HEK293T (cell line): ENCODE measurements around the gene SPC25.
A peak's percentile ranks its signal among the peaks of the same experiment; 100 is the strongest.

Source experiments
- CTCF ChIA-PET: fragments of 350-600 bp; formaldehyde crosslinking; extraction: SDS; loops from one replicate; lab custom pipeline; 2021; ENCODE audit warnings: antibody characterized with exemption, inconsistent platforms; lab: Yijun Ruan, JAX
- POLR2A ChIA-PET: fragments of 350-600 bp; formaldehyde crosslinking; extraction: SDS; loops from one replicate; lab custom pipeline; 2020; ENCODE audit warnings: antibody characterized with exemption, inconsistent platforms; lab: Yijun Ruan, JAX
- DNase-seq: peaks from one replicate; pipeline ENCODE4 v3.0.0; 2012; ENCODE audit warnings: mixed read lengths; ENCODE audit errors: extremely low spot score
- ARNT ChIP-seq: fragments of 450-650 bp; IDR thresholded peaks from 2 replicates; pipeline ENCODE4 v1.6.1; 2017; ENCODE audit warnings: mild to moderate bottlenecking
- BHLHE40 ChIP-seq: fragments of 450-650 bp; IDR thresholded peaks from 2 replicates; pipeline ENCODE4 v1.6.1; 2016; ENCODE audit warnings: mild to moderate bottlenecking, moderate library complexity, borderline replicate concordance
- CTBP1 ChIP-seq: fragments of 450-650 bp; IDR thresholded peaks from 2 replicates; pipeline ENCODE4 v1.6.1; 2016; ENCODE audit warnings: borderline replicate concordance
- ELF4 ChIP-seq: fragments of 450-650 bp; IDR thresholded peaks from 2 replicates; pipeline ENCODE4 v1.6.1; 2017; ENCODE audit warnings: antibody characterized with exemption
- FOXA1 ChIP-seq: fragments of 450-650 bp; IDR thresholded peaks from 2 replicates; pipeline ENCODE4 v1.6.1; 2016; ENCODE audit warnings: mild to moderate bottlenecking
- FOXK2 ChIP-seq: fragments of 450-650 bp; IDR thresholded peaks from 2 replicates; pipeline ENCODE4 v1.6.1; 2016; ENCODE audit warnings: mild to moderate bottlenecking
- FOXM1 ChIP-seq: fragments of 450-650 bp; IDR thresholded peaks from 2 replicates; pipeline ENCODE4 v1.6.1; 2017; ENCODE audit warnings: mild to moderate bottlenecking, borderline replicate concordance
- HDGF ChIP-seq: fragments of 450-650 bp; IDR thresholded peaks from 2 replicates; pipeline ENCODE4 v1.6.1; 2017; ENCODE audit warnings: antibody characterized with exemption, borderline replicate concordance
- L3MBTL2 ChIP-seq: fragments of 450-650 bp; conservative IDR thresholded peaks from 2 replicates; pipeline ENCODE4 v1.6.1; 2016; ENCODE audit warnings: mild to moderate bottlenecking
- LEF1 ChIP-seq: fragments of 450-650 bp; IDR thresholded peaks from 2 replicates; pipeline ENCODE4 v1.6.1; 2017; ENCODE audit warnings: mild to moderate bottlenecking, borderline replicate concordance
- NFRKB ChIP-seq: fragments of 450-650 bp; IDR thresholded peaks from 2 replicates; pipeline ENCODE4 v1.6.1; 2016; ENCODE audit warnings: mild to moderate bottlenecking, moderate library complexity
- SP1 ChIP-seq: fragments of 450-650 bp; IDR thresholded peaks from 2 replicates; pipeline ENCODE4 v1.6.1; 2017
- SUZ12 ChIP-seq: fragments of 450-650 bp; IDR thresholded peaks from 2 replicates; pipeline ENCODE4 v1.6.1; 2016; ENCODE audit warnings: mild to moderate bottlenecking
- TARDBP ChIP-seq: fragments of 450-650 bp; IDR thresholded peaks from 2 replicates; pipeline ENCODE4 v1.6.1; 2016
- ZNF384 ChIP-seq: fragments of 450-650 bp; IDR thresholded peaks from 2 replicates; pipeline ENCODE4 v1.6.1; 2016
- TF ChIP-seq, protein P1 (sequence below): fragments of 450-650 bp; IDR thresholded peaks from 2 replicates; pipeline ENCODE4 v1.6.1; 2016

SPC25 gene

DNA sequence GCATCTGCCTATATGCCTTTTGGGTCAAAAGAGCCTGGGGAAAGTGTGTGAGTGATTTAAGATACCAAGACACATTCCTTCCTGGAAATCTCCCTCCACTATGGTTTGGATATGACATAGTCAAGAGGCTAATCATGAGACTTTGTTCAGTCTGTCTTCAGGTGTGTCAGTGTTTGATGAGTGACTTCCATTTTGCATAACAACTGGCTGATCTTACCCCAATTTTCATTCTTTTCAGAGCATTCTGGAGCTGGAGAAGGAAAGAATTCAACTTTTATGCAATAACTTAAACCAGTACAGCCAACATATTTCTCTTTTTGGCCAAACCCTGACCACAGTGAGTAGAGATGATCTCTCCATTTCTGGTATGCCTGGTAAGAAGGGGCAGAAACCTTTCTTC lies 39.4 kb downstream of the SPC25 start:
- TF ChIP-seq FOXM1 = no peak
- no peak for TF ChIP-seq ELF4
- no peak for TF ChIP-seq SP1
- no peak for TF ChIP-seq ZNF384
- no peak for TF ChIP-seq BHLHE40
- no peak for TF ChIP-seq FOXA1
- TF ChIP-seq NFRKB = no peak
- no peak for TF ChIP-seq TARDBP
- ChIA-PET CTCF (no interaction called here), POLR2A (no interaction called here)
- no peak for DNase-seq

DNA sequence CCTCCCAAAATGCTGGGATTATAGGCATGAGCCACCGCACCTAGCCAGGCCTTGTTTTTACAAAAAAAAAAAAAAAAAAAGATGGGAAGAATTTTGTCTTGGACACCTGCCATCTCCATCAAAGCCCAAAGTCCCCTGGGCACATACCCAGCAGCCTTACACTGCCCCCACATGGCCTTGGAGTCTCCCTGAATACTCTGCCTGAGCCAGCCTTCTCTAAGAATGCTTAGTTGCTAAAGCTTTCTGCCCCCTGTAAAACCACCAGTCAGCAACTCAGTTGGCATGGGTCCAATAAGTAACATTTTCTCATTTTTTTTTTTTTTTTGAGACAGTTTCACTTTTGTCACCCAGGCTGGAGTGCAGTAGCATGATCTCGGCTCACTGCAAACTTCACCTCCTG lies 40.6 kb downstream of the SPC25 start:
- DNase-seq = peak; percentile 21
- ChIA-PET POLR2A (no interaction called here), CTCF (no interaction called here)
- TF ChIP-seq FOXM1 (no peak), FOXA1 (no peak), CTBP1 (no peak), L3MBTL2 (no peak), ELF4 (no peak), HDGF (no peak), TARDBP (no peak), FOXK2 (no peak)
- TF ChIP-seq, protein P1, sequence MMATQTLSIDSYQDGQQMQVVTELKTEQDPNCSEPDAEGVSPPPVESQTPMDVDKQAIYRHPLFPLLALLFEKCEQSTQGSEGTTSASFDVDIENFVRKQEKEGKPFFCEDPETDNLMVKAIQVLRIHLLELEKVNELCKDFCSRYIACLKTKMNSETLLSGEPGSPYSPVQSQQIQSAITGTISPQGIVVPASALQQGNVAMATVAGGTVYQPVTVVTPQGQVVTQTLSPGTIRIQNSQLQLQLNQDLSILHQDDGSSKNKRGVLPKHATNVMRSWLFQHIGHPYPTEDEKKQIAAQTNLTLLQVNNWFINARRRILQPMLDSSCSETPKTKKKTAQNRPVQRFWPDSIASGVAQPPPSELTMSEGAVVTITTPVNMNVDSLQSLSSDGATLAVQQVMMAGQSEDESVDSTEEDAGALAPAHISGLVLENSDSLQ = no peak

DNA sequence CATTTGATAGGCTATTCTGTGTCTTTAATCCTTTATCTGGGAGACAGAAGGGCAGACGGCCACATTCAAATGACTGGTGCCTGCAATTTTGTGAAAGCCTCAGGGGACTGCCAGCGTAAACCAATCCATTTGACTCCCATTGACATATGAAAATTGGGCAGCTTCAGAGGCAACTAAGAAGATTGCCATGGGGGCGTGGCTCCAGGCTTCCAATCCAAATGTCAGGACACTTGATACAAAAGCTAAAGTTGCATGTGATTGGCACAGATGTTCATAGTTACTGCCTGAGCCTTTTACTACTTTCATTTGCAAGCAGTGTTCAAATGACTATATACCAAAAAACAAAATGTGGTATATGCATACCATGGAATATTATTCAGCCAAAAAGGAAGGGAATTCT lies 42.0 kb downstream of the SPC25 start:
- DNase-seq = no peak
- CTCF ChIA-PET = no interaction called here
- TF ChIP-seq TARDBP = no peak
- TF ChIP-seq CTBP1 = no peak
- TF ChIP-seq L3MBTL2 = no peak
- no peak for TF ChIP-seq ZNF384
- TF ChIP-seq FOXK2 = no peak
- TF ChIP-seq, protein P1 = 0 out of 2 replicates have a peak, but pooled peaks have one; percentile 14
- POLR2A ChIA-PET = no interaction called here

DNA sequence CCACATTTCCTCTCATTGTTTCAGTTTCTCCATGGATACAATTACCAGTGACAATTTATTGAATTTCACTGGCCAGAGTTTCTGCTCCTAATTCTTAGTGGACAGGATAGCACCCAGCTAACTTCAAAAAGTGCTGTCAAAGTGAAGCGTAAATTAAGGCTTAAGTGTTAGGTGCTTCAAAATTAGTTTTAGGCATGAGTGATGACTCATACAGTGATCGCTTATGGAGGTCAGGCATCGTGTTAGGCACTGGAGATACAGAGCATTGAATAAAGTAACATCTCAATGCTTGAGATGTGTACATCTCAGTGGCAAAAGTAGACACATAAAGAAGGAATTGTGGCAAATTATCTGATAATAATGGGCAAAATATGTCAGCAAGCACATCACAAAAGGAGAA lies 47.0 kb downstream of the SPC25 start:
- DNase-seq = no peak
- ChIA-PET CTCF (no interaction called here), POLR2A (no interaction called here)

DNA sequence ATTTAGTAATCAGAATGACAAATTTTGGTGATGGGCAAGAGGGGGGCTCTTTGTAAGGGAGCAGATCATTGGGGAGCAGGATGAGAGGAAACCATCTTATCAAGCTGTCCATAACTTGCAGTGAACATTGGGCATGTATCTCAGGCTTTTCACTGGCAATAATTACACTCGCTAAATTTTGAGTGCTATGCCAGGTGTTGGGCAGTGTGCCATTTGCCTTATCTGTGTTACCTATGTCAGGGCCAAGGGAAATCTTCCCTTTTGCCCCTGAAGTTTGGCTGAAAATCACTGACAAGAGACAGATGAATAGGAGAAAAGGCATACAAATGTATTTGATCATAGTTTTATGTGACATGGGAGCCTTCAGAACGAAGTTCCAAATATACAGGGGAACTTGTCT lies 48.8 kb downstream of the SPC25 start:
- CTCF ChIA-PET = no interaction called here
- POLR2A ChIA-PET = no interaction called here
- TF ChIP-seq SUZ12 (no peak), FOXM1 (no peak), ELF4 (no peak), TARDBP (no peak), ZNF384 (no peak), CTBP1 (no peak), FOXK2 (no peak), HDGF (no peak), BHLHE40 (no peak), LEF1 (no peak), L3MBTL2 (no peak), NFRKB (no peak), ARNT (no peak), FOXA1 (no peak), SP1 (no peak)
- TF ChIP-seq, protein P1 = no peak
- no peak for DNase-seq

More for the DNA sequence above, 47.0 kb downstream of the SPC25 start:
- TF ChIP-seq, protein P1 = no peak
- no peak for TF ChIP-seq ARNT
- TF ChIP-seq SUZ12 = no peak
- no peak for TF ChIP-seq HDGF
- no peak for TF ChIP-seq ELF4
- no peak for TF ChIP-seq BHLHE40
- no peak for TF ChIP-seq FOXK2
- TF ChIP-seq ZNF384 = no peak
- TF ChIP-seq L3MBTL2 = no peak
- TF ChIP-seq LEF1 = no peak
- TF ChIP-seq NFRKB = no peak
- TF ChIP-seq CTBP1 = no peak
- TF ChIP-seq SP1 = no peak
- TF ChIP-seq FOXM1 = no peak
- no peak for TF ChIP-seq FOXA1
- no peak for TF ChIP-seq TARDBP

DNA sequence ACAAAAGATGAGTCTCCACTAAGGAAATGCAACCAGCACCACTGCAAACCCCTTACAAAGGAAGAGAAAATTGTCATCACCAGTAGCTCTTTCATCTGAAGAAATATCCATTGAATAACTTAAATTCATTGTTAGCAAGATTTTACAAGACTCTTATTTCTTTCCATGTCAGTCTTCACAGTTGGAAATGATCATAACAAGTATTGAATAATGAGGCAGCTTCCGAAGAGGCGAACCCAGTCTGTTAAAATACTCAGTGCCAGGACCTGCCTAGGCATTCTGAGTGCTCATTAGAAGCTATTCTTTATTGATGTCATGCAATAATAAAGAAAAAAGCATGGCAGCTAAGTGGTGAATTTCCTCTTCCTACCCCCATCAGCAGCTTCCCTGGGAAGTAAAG lies 54.3 kb downstream of the SPC25 start:
- DNase-seq = no peak
- no peak for TF ChIP-seq SUZ12
- no peak for TF ChIP-seq HDGF
- TF ChIP-seq L3MBTL2 = no peak
- TF ChIP-seq CTBP1 = no peak
- ChIA-PET POLR2A (no interaction called here), CTCF (interaction anchor here (0.9 to 1.0 kb wide), 2 partner anchors 11 to 15 kb away, joined by 3 read pairs; no protein-coding TSS in a partner anchor)
